Measurements from ENCODE around the gene MYO1B.

The MYO1B gene

GRCh38 chr2:191202881-191203397, 42.3 kb upstream of the MYO1B start:
- Histone ChIP-seq H3K79me2 (ENCODE audit: insufficient read depth, low read length) (no peaks in the 10 kb centered on the region), H3K9ac (ENCODE audit: low read length) (no peak overlapping the region), H3K36me3 (ENCODE audit: insufficient read depth, low read length) (no peaks in the 10 kb centered on the region), H3F3A (ENCODE audit: insufficient read depth, low read length) (no peaks in the 10 kb centered on the region), H3K9me3 (ENCODE audit: low read length) (no peaks in the 10 kb centered on the region), H4K20me1 (ENCODE audit: insufficient read depth, low read length) (no peaks in the 10 kb centered on the region), H3K4me2 (ENCODE audit: low read length) (no peak overlapping the region), H3K4me3 (ENCODE audit: low read depth, low read length, poor library complexity, severe bottlenecking) (no peak overlapping the region), H3K27me3 (ENCODE audit: insufficient read depth, low read length) (no peaks in the 10 kb centered on the region), H3K27ac (ENCODE audit: low read depth, low read length, poor library complexity, severe bottlenecking) (no peak overlapping the region), H3K4me1 (ENCODE audit: insufficient read depth, low read length, severe bottlenecking) (no peaks in the 10 kb centered on the region), H3K9me2 (ENCODE audit: low read depth, low read length) (no peaks in the 10 kb centered on the region), H2AFZ (ENCODE audit: low read length) (no peak overlapping the region)
- TF ChIP-seq CTCF (IDR thresholded peaks at IDR 0.05; ENCODE audit: low read length): no peak
- no peak for TF ChIP-seq EZH2 (IDR thresholded peaks at IDR 0.05; ENCODE audit: borderline replicate concordance, low read length)

GRCh38 chr2:191204433-191204832, 40.8 kb upstream of the MYO1B start:
- H4K20me1 ChIP-seq (ENCODE audit: insufficient read depth, low read length): no peaks in the 10 kb centered on the region
- no peaks in the 10 kb centered on the region for H3K27me3 ChIP-seq (ENCODE audit: insufficient read depth, low read length)
- no peaks in the 10 kb centered on the region for H3K79me2 ChIP-seq (ENCODE audit: insufficient read depth, low read length)
- no peaks in the 10 kb centered on the region for H3K36me3 ChIP-seq (ENCODE audit: insufficient read depth, low read length)
- no peak overlapping the region for H2AFZ ChIP-seq (ENCODE audit: low read length)
- no peak overlapping the region for H3K9ac ChIP-seq (ENCODE audit: low read length)
- H3K4me1 ChIP-seq (ENCODE audit: insufficient read depth, low read length, severe bottlenecking): no peaks in the 10 kb centered on the region
- no peaks in the 10 kb centered on the region for H3K9me3 ChIP-seq (ENCODE audit: low read length)
- TF ChIP-seq EZH2 (IDR thresholded peaks at IDR 0.05; ENCODE audit: borderline replicate concordance, low read length): no peak
- no peak for TF ChIP-seq CTCF (IDR thresholded peaks at IDR 0.05; ENCODE audit: low read length)
- H3K9me2 ChIP-seq (ENCODE audit: low read depth, low read length): no peaks in the 10 kb centered on the region
- H3K4me2 ChIP-seq (ENCODE audit: low read length): no peak overlapping the region
- H3K27ac ChIP-seq (ENCODE audit: low read depth, low read length, poor library complexity, severe bottlenecking): no peak overlapping the region
- no peak overlapping the region for H3K4me3 ChIP-seq (ENCODE audit: low read depth, low read length, poor library complexity, severe bottlenecking)
- H3F3A ChIP-seq (ENCODE audit: insufficient read depth, low read length): no peaks in the 10 kb centered on the region

- Histone ChIP-seq H3K4me3 (ENCODE audit: low read depth, low read length, poor library complexity, severe bottlenecking) (no peak overlapping the region), H3K4me2 (ENCODE audit: low read length) (no peak overlapping the region)
- no peak for TF ChIP-seq CTCF (IDR thresholded peaks at IDR 0.05; ENCODE audit: low read length)
- no peak for TF ChIP-seq EZH2 (IDR thresholded peaks at IDR 0.05; ENCODE audit: borderline replicate concordance, low read length)
Measured at GRCh38 chr2:191206613-191207471, 38.4 kb upstream of the MYO1B start.

More at GRCh38 chr2:191206613-191207471, 38.4 kb upstream of the MYO1B start:
- Histone ChIP-seq H3K9me2 (ENCODE audit: low read depth, low read length) (no peaks in the 10 kb centered on the region), H3K27me3 (ENCODE audit: insufficient read depth, low read length) (no peaks in the 10 kb centered on the region), H3F3A (ENCODE audit: insufficient read depth, low read length) (no peaks in the 10 kb centered on the region), H3K36me3 (ENCODE audit: insufficient read depth, low read length) (no peaks in the 10 kb centered on the region), H3K79me2 (ENCODE audit: insufficient read depth, low read length) (no peaks in the 10 kb centered on the region), H3K4me1 (ENCODE audit: insufficient read depth, low read length, severe bottlenecking) (no peaks in the 10 kb centered on the region), H2AFZ (ENCODE audit: low read length) (no peak overlapping the region), H3K9me3 (ENCODE audit: low read length) (peaks cover 3% of the 10 kb centered on the region; the same call in 1 of the 2 replicates), H3K27ac (ENCODE audit: low read depth, low read length, poor library complexity, severe bottlenecking) (no peak overlapping the region), H3K9ac (ENCODE audit: low read length) (no peak overlapping the region), H4K20me1 (ENCODE audit: insufficient read depth, low read length) (no peaks in the 10 kb centered on the region)
